ENCODE measurements around the gene EEF1AKMT4.

EEF1AKMT4 gene

GRCh38 chr3:184249412-184250166 is at the start of gene EEF1AKMT4:
EEF1AKMT4 (plus strand) TSS chr3:184249672; CDS start chr3:184249695, 23 bp downstream.
- no peak for DNase-seq

- DNase-seq, result no peak
Measured at GRCh38 chr3:184200825-184201224, 48.6 kb upstream of the EEF1AKMT4 start.

- no peak for DNase-seq
Measured at GRCh38 chr3:184203526-184203925, 45.9 kb upstream of the EEF1AKMT4 start.

GRCh38 chr3:184209146-184209923 is 40.1 kb upstream of the EEF1AKMT4 start:
- no peak for DNase-seq

- DNase-seq, result no peak
Measured at GRCh38 chr3:184211297-184211696, 38.2 kb upstream of the EEF1AKMT4 start.

- DNase-seq, result no peak
Measured at GRCh38 chr3:184211718-184212117, 37.8 kb upstream of the EEF1AKMT4 start.

- DNase-seq, result no peak
Measured at GRCh38 chr3:184218814-184219213, 30.7 kb upstream of the EEF1AKMT4 start.

- no peak for DNase-seq
Measured at GRCh38 chr3:184222521-184222920, 27.0 kb upstream of the EEF1AKMT4 start.

GRCh38 chr3:184223946-184224345 is 25.5 kb upstream of the EEF1AKMT4 start:
- DNase-seq, result no peak

- DNase-seq, result no peak
Measured at GRCh38 chr3:184227481-184227935, 22.0 kb upstream of the EEF1AKMT4 start.

GRCh38 chr3:184228376-184229137 is 20.9 kb upstream of the EEF1AKMT4 start:
- DNase-seq, result no peak

GRCh38 chr3:184229394-184230080 is 19.9 kb upstream of the EEF1AKMT4 start, which contains the start of gene VWA5B2:
VWA5B2 (plus strand) TSS chr3:184229585; CDS start chr3:184230529, 944 bp downstream.
- DNase-seq, result no peak

- DNase-seq, result no peak
Measured at GRCh38 chr3:184230081-184230602, 19.3 kb upstream of the EEF1AKMT4 start.

GRCh38 chr3:184230603-184231528 is 18.6 kb upstream of the EEF1AKMT4 start:
- DNase-seq, result no peak

- no peak for DNase-seq
Measured at GRCh38 chr3:184231671-184232070, 17.8 kb upstream of the EEF1AKMT4 start.

- DNase-seq, result no peak
Measured at GRCh38 chr3:184233127-184233843, 16.2 kb upstream of the EEF1AKMT4 start.

- DNase-seq, result no peak
Measured at GRCh38 chr3:184234224-184234623, 15.2 kb upstream of the EEF1AKMT4 start.

GRCh38 chr3:184234671-184235380 is 14.6 kb upstream of the EEF1AKMT4 start:
- no peak for DNase-seq

- no peak for DNase-seq
Measured at GRCh38 chr3:184235381-184236032, 14.0 kb upstream of the EEF1AKMT4 start.
